ENCODE data around the gene CD19.

- TF ChIP-seq TAF1 (IDR thresholded peaks at IDR 0.05; ENCODE audit: low read depth) (no peak), CTCF (IDR thresholded peaks at IDR 0.05; ENCODE audit: poor library complexity, severe bottlenecking) (no peak)
Measured at GRCh38 chr16:28943281-28943680, 11.5 kb downstream of the CD19 start.

Data from neural cell (in vitro differentiated cells).